ENCODE measurements around the gene BARHL2. TPM values are rescaled to one million over a fixed set of nuclear protein-coding genes. Genes with fewer than 3 reads are reported as not detected.

Gene BARHL2
- total RNA-seq, 1 donor from 2014 or later = not detected

- DNase-seq (ENCODE audit: low read depth in 2 of 2) = no peak
These were observed 8.0 kb upstream of the BARHL2 start for GRCh38 chr1:90724926-90725656.

DNA sequence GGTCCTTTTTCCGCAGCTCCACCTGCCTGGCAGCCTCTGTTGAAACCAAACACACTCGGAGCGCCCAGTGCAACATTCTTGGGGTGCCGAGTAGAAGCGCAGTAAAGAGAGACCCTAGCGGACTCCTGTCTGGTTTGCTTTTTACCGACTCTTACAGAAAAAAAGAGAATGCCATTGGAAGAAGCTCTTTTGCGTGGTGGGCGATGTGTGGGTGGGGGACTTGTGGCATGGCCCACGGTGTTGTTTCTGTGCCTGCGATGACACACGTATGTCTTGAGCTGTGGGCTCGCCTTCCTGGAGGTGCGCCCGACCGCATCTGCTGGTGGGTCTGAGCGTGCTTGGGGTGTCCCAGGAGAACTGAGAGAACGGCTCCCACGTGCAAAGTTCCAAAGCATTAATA lies 7.3 kb upstream of the BARHL2 start:
- no peak for DNase-seq (ENCODE audit: low read depth in 2 of 2)

GRCh38 chr1:90723590-90724108 lies 6.5 kb upstream of the BARHL2 start:
- no peak for DNase-seq (ENCODE audit: low read depth in 2 of 2)

- no peak for DNase-seq (ENCODE audit: low read depth in 2 of 2)
These were observed 5.9 kb upstream of the BARHL2 start for GRCh38 chr1:90722874-90723589.

GRCh38 chr1:90721210-90722194 lies 4.4 kb upstream of the BARHL2 start:
- DNase-seq (ENCODE audit: low read depth in 2 of 2) = peak; percentile 72 to 75

GRCh38 chr1:90720145-90720636 lies 3.1 kb upstream of the BARHL2 start:
- DNase-seq (ENCODE audit: low read depth in 2 of 2) = no peak

DNA sequence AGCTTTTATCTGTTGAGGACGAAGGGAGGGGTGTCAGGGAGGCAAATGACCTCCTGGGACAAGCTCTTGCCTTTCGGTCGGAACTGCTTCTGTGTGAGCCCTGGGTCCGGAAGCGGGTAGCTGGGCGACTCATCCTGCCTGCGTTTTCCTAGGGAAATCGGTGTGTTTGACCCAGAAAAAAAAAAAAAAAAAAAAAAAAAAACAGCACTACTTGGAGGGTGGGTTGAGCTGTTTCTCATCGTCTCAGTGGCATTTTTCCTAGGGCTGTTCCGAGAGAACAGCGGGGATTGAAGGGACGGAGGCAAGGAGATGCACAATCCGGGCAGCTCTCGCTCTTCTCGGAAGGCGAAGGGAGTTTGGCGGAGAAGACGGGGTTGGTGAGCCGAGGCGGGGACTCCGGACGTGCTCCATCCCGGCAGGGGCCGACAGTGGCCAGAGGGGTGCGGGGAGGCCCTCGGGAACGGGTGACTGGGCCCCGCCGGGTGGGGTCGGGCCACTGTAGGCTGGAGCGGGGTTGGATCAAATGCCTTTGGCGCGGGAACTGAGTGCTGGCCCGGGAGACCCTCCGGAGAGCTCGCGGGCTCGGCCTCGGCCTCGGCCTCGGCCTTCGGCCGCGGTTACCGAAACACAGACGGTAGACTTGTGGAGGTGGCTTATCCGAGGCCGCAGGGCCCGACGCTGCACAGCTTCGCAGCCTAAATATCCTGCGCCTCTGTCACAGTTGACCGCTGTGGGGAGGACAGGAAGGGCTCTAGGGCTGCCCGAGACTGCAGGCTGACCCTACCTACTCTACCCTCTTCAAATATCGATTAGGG lies 2.4 kb upstream of the BARHL2 start:
- DNase-seq (ENCODE audit: low read depth in 2 of 2) = no peak

GRCh38 chr1:90718411-90719329 lies 1.6 kb upstream of the BARHL2 start:
- peak in 1 of 2 donors; percentile 27 for DNase-seq (ENCODE audit: low read depth in 2 of 2)

- DNase-seq (ENCODE audit: low read depth in 2 of 2) = peak; percentile 32 to 65
These were observed 736 bp upstream of the BARHL2 start for GRCh38 chr1:90717665-90718410.

DNA sequence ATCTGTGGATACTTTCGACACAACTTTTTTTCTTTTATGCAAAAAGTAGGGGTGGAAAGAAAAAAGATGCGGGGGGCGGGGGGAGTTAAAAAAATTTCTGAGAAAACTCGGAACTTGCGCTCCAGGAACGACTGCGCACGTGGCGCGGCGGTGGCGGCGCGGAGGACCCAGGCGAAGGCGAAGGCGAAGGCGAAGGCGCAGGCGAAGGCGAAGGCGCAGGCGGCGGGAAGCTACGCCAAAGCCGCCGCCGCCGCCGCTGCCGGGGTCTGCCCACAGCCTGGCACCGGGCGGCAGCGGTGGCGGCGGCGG lies 208 bp upstream of the BARHL2 start:
- DNase-seq (ENCODE audit: low read depth in 2 of 2) = no peak

GRCh38 chr1:90716243-90716551 lies 905 bp downstream of the BARHL2 start:
- no peak for DNase-seq (ENCODE audit: low read depth in 2 of 2)

DNA sequence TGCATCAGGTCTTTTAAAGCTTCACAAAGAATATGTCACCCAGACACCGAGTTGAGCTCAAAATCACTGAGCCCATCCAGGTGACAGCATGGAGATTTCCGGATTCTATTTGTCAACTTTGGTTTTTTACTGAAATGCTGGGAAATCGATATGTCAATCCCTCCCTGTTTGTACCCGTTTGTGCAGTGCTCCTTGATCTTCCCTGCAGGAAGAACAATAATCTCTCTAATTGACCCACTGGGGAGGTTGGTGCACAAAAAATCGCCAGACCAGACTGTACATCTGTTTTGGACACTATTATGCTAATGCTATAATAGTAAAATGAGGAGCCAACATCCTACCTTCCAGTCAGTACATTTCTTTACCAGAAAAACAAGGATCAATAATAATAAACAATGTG lies 1.8 kb downstream of the BARHL2 start:
- DNase-seq (ENCODE audit: low read depth in 2 of 2) = no peak

DNA sequence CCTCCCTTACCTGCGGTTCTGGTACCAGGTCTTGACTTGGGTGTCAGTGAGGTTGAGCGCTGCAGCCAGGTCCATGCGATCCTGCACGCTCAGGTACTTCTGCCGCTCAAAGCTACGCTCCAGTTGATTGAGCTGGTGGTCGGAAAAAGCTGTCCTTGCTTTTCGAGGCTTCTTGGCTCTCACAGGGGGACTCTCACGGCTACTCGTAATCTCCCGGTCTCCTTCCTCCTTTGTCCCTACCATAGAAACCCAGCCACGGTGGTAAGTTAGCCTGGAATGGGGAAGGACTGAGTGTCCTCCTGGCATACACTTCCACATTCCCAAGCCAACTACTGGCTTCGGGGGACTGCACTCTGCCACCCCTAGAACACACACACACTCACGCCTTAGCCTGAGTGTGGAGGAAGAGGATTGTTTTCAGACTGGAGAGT lies 2.6 kb downstream of the BARHL2 start:
- no peak for DNase-seq (ENCODE audit: low read depth in 2 of 2)

GRCh38 chr1:90713741-90714509 lies 3.2 kb downstream of the BARHL2 start:
- no peak for DNase-seq (ENCODE audit: low read depth in 2 of 2)

GRCh38 chr1:90712915-90713730 lies 4.0 kb downstream of the BARHL2 start:
- no peak for DNase-seq (ENCODE audit: low read depth in 2 of 2)

GRCh38 chr1:90712153-90712856 lies 4.8 kb downstream of the BARHL2 start:
- DNase-seq (ENCODE audit: low read depth in 2 of 2) = no peak

DNA sequence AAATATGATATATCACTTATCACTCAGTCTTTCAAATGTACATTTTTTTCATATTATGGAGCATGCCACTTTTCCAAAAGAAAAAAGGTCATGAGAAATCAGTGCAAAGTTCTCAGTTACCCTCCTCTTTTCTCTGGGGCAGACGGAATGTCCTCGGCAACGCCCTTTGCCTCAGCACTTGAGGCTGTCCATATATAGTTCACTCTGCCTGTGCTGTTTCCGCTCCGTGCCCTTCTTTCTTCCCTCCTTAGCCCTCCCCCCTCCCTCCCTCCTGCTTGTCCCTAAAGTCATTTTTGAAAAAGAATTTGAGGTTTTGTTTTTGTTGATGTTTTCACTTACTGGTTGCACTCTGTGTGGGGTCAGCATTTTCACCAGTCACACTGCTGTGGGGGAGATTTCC lies 5.4 kb downstream of the BARHL2 start:
- no peak for DNase-seq (ENCODE audit: low read depth in 2 of 2)
